Natural killer cell treated with Interleukin-12 subunit alpha and Interleukin-12 subunit beta and Interleukin-15 and Interleukin-18, amount 100 ng/mL, for 72 hours (primary cell): ENCODE data around the gene PPP1R27. TPM values are rescaled to one million over a fixed set of nuclear protein-coding genes. Genes with fewer than 3 reads are reported as not detected.
"Not testable (repeated sequence)": the region's sequence is repeated elsewhere in the genome, so short reads cannot be mapped to it uniquely, and the experiment has no call there.

Experiments used
- ATAC-seq, 2 donors: fragments of 150-1000 bp; cut with Tn5 transposase in 1 of 2; sonication (Bioruptor Pico), chemical (Tn5 transposase) in 1 of 2; 2 replicates each; pipeline ENCODE4 v1.10.0; 2021
- DNase-seq: peaks from one replicate; pipeline ENCODE4 v3.0.0; 2022; ENCODE audit warnings: low spot score
- H3K27ac Mint-ChIP-seq, 2 donors: 1 replicate in 1 of 2; 2 replicates in 1 of 2; pipeline ENCODE4 v1.8.0; 2022; ENCODE audit warnings: mixed read lengths in 2 of 2, mild to moderate bottlenecking in 1 of 2, moderate library complexity in 1 of 2
- H3K27me3 Mint-ChIP-seq, 2 donors: 1 replicate in 1 of 2; 2 replicates in 1 of 2; pipeline ENCODE4 v1.8.0; 2022; ENCODE audit warnings: mixed read lengths in 2 of 2
- H3K36me3 Mint-ChIP-seq: one replicate; pipeline ENCODE4 v1.8.0; 2022; ENCODE audit warnings: mixed read lengths
- H3K4me1 Mint-ChIP-seq, 2 donors: 1 replicate in 1 of 2; 2 replicates in 1 of 2; pipeline ENCODE4 v1.8.0; 2022; ENCODE audit warnings: low read depth in 2 of 2, mixed read lengths in 2 of 2, mild to moderate bottlenecking in 1 of 2
- H3K4me3 Mint-ChIP-seq: one replicate; pipeline ENCODE4 v1.8.0; 2022; ENCODE audit warnings: mixed read lengths
- H3K9me3 Mint-ChIP-seq: 2 replicates; pipeline ENCODE4 v1.8.0; 2022; ENCODE audit warnings: mixed read lengths
- total RNA-seq, 2 donors: library from RNA; stranded (reverse); gene quantifications; one replicate each; pipeline ENCODE4 v1.2.3, GENCODE V29; 2022

PPP1R27 gene
- total RNA-seq, 2 donors from 2014 or later = not detected

DNA sequence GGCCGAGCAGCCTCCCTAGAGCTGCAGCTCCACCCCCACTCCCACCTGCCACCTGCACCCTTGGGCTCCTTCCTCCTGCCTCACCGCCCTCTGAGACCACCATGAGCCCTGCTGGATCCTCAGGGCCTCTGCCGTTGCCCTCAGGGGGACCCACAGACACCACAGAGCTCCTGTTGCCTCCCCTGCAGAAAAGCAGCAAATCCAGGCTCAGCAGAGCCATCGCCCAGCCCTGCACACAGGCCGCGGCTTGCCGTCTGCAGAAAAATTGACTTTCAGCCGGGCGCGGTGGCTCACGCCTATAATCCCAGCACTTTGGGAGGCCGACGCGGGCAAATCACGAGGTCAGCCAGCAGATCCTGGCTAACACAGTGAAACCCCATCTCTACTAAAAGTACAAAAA, 7.0 kb upstream of the PPP1R27 start:
- no peak overlapping the region for H3K4me3 Mint-ChIP-seq
- DNase-seq (no peak), ATAC-seq (no peak)
- H3K27ac Mint-ChIP-seq = no peak overlapping the region
- no peaks in the 10 kb centered on the region for H3K27me3 Mint-ChIP-seq
- H3K36me3 Mint-ChIP-seq = no peaks in the 10 kb centered on the region
- peaks cover 6 to 8% of the 10 kb centered on the region in 2 donors for H3K4me1 Mint-ChIP-seq
- H3K9me3 Mint-ChIP-seq = no peaks in the 10 kb centered on the region

DNA sequence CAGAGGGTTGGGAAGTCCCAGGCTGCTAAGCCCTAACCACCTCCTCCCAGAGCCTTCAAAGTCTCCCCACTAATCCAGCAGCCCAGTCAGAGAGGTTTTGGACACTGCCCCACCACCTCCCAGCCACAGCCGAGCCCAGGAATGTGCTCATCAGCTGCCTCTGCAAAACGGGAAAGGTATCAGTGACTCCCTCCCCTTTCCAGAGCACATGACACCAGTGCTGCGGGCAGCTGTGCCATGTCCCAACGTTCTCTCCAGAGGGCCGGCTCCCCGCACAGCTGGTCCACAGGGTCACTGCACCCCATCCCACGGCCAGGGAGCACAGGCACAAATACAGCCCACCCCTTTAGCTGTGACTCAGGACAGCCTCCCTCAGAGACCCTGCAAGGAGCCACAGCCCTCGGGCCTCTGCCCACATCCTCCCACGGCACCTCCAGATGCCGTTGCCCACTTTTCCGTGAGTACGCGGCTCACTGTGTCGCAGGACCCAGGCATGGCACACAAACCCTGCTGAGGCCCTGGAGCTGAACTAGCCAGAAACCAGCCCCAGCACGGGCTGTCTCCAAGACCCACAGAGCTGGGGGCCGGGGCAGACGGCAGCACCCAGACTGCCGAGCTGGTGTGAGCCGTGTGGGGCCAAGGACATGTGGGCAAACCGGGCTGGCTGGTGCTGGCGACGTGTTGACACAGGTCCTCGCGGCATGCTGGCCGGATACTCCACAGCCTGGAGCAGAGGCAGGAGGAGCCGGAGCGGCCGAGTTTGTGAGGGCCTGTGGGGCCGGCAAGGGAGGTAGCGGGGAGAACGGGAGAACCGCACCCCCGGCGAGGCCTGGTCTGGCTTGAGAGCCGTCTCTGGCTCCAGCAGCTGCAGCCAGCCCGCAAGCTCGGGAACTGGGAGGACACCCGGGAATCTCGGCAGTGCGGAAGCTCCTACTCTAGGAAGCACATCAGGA, 6.3 kb upstream of the PPP1R27 start:
- no peak for ATAC-seq

DNA sequence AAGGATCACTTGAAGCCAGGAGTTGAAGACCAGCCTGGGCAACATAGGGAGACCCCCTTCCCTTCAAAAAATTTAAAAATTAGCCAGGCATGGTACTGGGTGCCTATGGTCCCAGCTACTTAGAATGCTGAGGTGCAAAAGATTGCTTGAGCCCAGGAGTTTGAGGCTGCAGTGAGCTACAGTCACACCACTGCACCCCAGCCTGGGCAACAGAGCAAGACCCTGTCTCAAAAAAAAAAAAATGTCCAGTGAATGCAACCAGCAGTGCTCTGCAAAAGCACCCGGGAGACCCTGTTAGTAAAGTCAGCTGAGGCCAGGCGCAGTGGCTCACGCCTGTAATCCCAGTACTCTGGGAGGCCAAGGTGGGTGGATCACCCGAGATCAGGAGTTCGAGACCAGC, 5.2 kb upstream of the PPP1R27 start:
- not testable (repeated sequence) for H3K9me3 Mint-ChIP-seq, DNase-seq, ATAC-seq, H3K4me1 Mint-ChIP-seq, H3K27ac Mint-ChIP-seq, H3K27me3 Mint-ChIP-seq, H3K36me3 Mint-ChIP-seq, H3K4me3 Mint-ChIP-seq

More for the DNA sequence above, 6.3 kb upstream of the PPP1R27 start:
- DNase-seq = no peak
- H3K9me3 Mint-ChIP-seq = no peaks in the 10 kb centered on the region
- no peaks in the 10 kb centered on the region for H3K27me3 Mint-ChIP-seq
- H3K4me3 Mint-ChIP-seq = no peak overlapping the region
- H3K36me3 Mint-ChIP-seq = no peaks in the 10 kb centered on the region
- H3K27ac Mint-ChIP-seq = no peak overlapping the region
- peaks cover 6 to 8% of the 10 kb centered on the region in 2 donors for H3K4me1 Mint-ChIP-seq

DNA sequence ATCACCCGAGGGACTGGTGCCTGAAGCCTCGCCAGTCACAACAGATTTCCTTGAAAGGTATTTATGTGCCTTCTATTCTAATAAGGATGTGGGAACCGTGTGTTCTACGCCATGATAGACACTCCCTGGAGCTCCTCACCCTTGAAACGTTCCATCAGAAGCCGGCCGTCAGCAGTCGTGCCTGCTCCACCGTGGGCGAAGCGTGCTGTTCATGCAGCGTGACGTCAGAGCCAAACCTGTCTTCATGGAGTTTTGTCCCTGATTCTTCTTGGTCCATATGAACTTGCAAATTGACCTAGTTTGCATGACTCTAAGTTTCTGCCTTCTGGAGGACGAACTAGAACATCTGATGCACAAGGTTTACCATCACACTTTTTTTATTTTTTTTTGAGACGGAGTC, 4.5 kb upstream of the PPP1R27 start:
- H3K4me3 Mint-ChIP-seq = no peak overlapping the region
- no peaks in the 10 kb centered on the region for H3K9me3 Mint-ChIP-seq
- DNase-seq = no peak
- H3K36me3 Mint-ChIP-seq = no peaks in the 10 kb centered on the region
- no peak for ATAC-seq
- H3K4me1 Mint-ChIP-seq = peaks cover 6 to 8% of the 10 kb centered on the region in 2 donors
- no peaks in the 10 kb centered on the region for H3K27me3 Mint-ChIP-seq
- no peak overlapping the region for H3K27ac Mint-ChIP-seq

DNA sequence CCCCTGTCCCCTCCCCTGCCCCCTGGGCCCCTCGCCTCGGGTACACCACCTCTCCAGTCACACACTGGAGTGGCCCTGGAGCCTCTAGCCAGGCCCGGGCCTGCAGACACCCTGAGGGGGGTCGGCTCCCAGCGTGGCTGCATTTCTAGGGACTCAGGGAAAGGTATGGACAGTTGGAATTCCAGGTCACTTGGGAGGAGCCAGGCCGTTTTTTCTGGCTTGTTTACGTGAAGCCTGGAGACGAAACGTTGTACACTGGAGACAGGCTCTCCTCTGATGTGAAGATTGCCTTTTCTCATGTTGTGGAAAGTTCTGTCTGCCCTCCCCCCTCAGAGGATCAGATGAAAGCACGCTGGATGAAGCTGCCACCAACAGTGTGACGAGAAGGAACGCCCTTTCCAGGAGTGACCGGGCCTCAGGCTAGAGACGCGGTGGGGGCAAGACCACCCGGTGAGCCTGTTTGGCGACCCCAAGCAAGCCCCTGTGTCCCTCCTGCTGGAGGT, 4.0 kb upstream of the PPP1R27 start:
- DNase-seq (no peak), ATAC-seq (no peak)
- H3K36me3 Mint-ChIP-seq = no peaks in the 10 kb centered on the region
- H3K4me1 Mint-ChIP-seq = peaks cover 6 to 8% of the 10 kb centered on the region in 2 donors
- no peak overlapping the region for H3K27ac Mint-ChIP-seq
- no peak overlapping the region for H3K4me3 Mint-ChIP-seq
- H3K27me3 Mint-ChIP-seq = no peaks in the 10 kb centered on the region
- H3K9me3 Mint-ChIP-seq = no peaks in the 10 kb centered on the region

DNA sequence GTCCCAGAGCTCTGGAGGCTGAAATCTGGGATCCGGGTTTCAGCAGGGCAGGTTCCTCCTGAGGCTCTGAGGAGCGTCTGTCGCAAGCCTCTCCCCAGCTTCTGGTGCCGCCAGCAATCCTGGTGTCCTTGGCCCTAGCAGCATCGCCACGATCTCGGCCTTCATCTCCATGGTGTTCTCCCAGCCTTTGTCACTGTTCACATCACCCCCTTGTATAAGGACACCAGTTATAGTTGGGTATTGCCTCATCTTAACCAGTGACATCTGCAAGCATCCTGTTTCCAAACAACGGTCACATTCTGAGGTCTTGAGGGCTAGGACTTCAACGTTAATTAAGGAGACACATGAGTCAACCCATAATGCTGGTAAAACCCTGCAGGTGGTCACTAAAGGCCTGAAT, 2.8 kb upstream of the PPP1R27 start:
- Mint-ChIP-seq H3K27me3 (no peaks in the 10 kb centered on the region), H3K9me3 (no peaks in the 10 kb centered on the region), H3K4me1 (peaks cover 6 to 8% of the 10 kb centered on the region in 2 donors), H3K36me3 (no peaks in the 10 kb centered on the region), H3K4me3 (no peak overlapping the region), H3K27ac (no peak overlapping the region)
- DNase-seq (no peak), ATAC-seq (no peak)

DNA sequence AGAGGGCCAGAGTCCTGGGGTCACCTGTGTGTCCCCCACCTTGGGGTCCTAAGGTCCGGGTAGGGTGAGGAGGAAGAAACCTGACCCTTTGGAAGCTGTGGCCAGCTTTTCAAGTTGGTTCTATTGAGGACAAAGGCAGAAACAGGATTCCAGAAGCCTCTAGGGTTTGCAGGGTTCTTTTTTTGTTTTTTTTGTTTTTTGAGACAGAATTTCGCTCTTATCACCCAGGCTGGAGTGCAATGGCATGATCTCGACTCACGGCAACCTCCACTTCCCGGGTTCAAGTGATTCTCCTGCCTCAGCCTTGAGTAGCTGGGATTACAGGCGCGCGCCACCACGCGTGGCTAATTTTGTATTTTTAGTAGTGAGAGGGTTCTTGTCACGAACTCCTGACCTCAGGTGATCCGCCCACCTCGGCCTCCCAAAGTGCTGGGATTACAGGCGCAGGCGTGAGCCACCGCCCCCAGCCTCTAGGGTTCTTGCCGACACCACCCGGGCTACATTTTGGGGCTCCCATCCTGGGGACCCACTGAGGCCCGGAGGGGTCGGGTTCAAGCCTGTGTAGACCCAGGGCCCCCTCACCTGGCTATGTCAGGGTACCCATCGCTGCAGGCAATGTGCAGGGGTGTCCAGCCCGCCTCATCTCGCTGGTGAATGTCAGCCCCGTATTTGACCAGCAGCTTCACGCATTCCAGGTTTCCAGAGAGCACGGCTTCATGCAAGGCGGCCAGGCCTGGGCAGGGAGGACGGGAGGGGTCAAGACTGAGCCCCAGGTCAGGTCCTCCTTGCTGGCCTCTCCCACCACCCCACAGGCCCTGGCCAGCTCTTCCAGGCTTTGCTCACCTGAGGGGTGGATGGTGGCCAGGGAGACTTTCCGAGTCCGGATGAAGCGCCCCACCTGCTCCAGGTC, 674 bp downstream of the PPP1R27 start:
- no peaks in the 10 kb centered on the region for H3K27me3 Mint-ChIP-seq
- ATAC-seq = no peak
- H3K9me3 Mint-ChIP-seq = no peaks in the 10 kb centered on the region
- peak; percentile 40 for DNase-seq
- peaks cover 24 to 30% of the 10 kb centered on the region in 2 donors for H3K4me1 Mint-ChIP-seq
- peak overlapping the region; percentile 65 for H3K4me3 Mint-ChIP-seq
- H3K27ac Mint-ChIP-seq = peak overlapping the region; percentile 28 to 47
- no peaks in the 10 kb centered on the region for H3K36me3 Mint-ChIP-seq

DNA sequence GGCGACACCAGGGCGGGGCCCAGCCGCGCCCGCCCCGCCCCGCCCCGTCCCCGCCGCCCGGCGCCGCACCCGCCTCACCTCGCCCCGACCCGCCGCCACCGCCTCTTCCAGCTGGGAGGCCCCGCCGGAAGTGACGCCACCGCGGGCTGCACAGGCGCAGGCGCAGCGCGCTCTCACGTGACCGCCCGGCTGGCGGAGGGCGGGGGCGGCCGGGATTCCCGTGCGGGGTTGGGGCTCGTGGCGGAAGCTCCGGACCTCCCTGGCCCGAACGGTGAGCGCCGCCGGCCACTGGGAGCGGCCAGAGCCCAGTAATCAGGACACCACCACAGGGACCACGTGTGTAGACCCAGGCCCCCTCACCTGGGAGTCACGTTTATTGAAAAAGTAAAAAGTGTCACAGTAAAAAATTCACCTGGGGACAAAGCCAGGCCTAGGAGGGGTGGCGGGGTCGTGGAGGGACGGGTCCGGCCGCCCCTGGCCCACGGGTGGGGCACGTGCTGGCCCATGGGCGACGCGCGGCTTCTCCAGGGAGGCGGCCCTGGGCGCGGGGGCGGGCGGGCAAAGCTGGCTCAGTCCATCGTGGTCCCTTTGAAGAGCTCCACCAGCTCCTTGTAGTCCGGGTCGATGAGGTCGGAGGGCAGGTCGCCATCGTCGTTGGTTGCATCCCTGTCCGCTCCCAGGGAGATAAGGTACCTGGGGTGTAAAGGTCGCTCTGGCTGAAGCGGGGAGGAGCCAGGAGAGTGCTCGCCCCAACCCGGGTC, 1.5 kb downstream of the PPP1R27 start, which contains the start of gene MCRIP1:
MCRIP1 (minus strand) TSS at position 132 of the 761 bp plus-strand sequence. CDS start 8,785 bp downstream, outside the sequence.
- peak; percentile 90 to 92 for ATAC-seq
- H3K9me3 Mint-ChIP-seq = no peaks in the 10 kb centered on the region
- H3K4me1 Mint-ChIP-seq = peaks cover 26 to 35% of the 10 kb centered on the region in 2 donors
- DNase-seq = peak; percentile 96
- H3K27me3 Mint-ChIP-seq = no peaks in the 10 kb centered on the region
- H3K4me3 Mint-ChIP-seq = peak within 1 kb of the TSS; percentile 91
- H3K36me3 Mint-ChIP-seq = no peaks in the 10 kb centered on the region
- peak within 1 kb of the TSS; percentile 86 to 93 for H3K27ac Mint-ChIP-seq

DNA sequence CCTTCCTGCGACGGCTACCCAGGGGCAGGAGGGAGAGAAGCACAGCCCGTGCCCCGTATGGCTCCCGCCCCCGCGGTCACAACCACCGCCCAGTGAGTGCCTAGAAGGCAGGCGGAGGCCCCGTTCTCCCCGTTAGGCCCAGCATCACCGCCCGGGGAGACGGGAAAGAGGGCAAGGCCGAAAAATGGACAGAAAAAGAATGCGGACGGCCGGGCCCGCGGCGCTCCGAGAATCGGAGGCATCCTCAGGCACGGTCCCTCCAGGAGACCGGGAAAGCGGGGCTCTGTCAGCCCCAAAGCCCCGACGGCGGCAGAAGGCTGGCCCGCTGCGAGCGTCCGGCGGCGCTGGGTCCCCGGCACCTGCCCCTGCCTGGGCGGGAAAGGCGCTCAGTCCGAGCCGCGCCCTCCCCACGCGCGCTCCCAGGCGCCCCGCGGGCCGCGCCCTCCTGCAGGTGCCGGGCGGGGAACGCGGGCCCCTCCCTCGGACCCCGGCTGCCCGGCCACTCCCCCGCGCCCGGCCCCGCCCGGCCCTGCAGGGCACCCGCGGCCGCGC, 2.2 kb downstream of the PPP1R27 start:
- H3K4me3 Mint-ChIP-seq = peak overlapping the region; percentile 91
- H3K9me3 Mint-ChIP-seq = no peaks in the 10 kb centered on the region
- ATAC-seq (peak; percentile 28 to 51), DNase-seq (no peak)
- peaks cover 24 to 33% of the 10 kb centered on the region in 2 donors for H3K4me1 Mint-ChIP-seq
- no peaks in the 10 kb centered on the region for H3K36me3 Mint-ChIP-seq
- no peaks in the 10 kb centered on the region for H3K27me3 Mint-ChIP-seq
- peak overlapping the region; percentile 86 to 93 for H3K27ac Mint-ChIP-seq

DNA sequence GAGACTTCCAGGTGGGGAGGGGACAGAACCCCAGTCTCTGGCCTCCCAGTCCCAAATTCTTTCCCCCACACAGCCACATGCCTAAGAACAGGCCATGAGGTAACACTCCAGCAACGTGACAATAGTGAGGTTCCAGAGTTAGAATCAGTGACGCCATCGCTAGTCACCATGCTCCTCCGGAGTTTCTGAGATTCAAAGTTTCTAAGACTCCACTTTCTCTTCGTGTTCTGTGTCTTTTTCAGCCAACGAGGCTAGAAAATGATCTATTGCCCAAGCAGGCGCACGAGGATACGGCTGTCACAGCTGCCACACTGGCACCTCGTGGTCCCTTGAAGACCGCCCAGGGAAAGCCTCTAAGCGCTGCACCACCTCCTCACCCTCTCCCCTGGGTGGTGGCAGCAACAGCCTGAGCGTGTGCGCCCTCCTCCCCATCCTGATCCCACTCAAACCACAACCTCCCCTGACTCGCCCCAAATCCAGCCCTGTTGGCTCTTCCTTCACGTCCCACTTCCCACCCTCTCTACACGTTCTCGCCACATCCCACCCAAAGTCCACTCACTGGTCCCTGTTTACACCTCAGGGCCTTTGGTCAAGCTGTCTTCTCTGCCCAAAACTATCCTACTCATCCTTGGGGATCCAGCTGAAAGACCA, 2.8 kb downstream of the PPP1R27 start:
- H3K36me3 Mint-ChIP-seq = no peaks in the 10 kb centered on the region
- H3K4me3 Mint-ChIP-seq = peak overlapping the region; percentile 91
- H3K27me3 Mint-ChIP-seq = no peaks in the 10 kb centered on the region
- H3K27ac Mint-ChIP-seq = peak overlapping the region; percentile 86 to 93
- peaks cover 22 to 30% of the 10 kb centered on the region in 2 donors for H3K4me1 Mint-ChIP-seq
- ATAC-seq = peak; percentile 22 to 47
- H3K9me3 Mint-ChIP-seq = no peaks in the 10 kb centered on the region
- peak; percentile 59 for DNase-seq

DNA sequence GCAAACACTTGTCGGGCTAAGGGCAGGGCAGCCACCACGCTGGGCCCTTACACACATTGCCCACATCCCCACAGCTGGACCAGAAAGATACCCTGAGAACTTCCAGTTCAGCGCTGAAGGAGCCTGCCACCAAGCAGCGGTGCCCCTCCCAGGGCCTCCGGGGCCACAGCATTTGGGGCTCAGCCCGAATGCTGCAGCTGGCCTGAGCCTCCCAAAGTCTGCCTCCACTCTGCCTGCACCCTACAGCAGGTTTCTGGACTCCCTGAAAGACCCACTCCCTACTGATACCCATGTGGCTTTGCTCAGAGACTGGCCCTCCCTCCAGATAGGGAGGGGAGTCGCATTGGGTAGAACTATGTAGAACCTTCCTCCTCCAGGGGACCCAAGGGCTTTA, 3.3 kb downstream of the PPP1R27 start:
- DNase-seq = no peak
- no peak for ATAC-seq

DNA sequence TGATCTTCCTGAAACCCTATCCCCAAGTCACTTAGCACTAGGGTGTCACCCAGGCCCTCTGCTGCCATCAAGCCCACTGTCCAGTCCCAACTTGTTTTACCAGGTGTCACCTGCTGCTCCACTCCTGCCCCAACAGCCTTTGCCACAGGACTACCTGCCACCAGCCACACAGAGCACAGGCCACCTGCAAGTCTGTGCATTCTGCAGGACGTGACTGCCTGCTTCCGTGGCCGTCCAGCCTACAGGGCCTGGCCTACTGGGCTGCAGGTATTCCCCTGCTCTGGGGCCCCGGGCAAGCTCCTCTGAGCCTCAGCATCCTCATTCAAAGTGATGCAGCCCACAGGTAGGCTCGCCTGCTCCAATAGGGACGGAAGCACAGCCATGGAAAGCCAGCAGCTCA, 5.0 kb downstream of the PPP1R27 start:
- no peak for DNase-seq
- H3K27ac Mint-ChIP-seq = peak overlapping the region in 1 of 2 donors; percentile 16
- H3K4me1 Mint-ChIP-seq = peaks cover 27 to 30% of the 10 kb centered on the region in 2 donors
- no peaks in the 10 kb centered on the region for H3K36me3 Mint-ChIP-seq
- no peaks in the 10 kb centered on the region for H3K9me3 Mint-ChIP-seq
- ATAC-seq = no peak
- no peaks in the 10 kb centered on the region for H3K27me3 Mint-ChIP-seq
- H3K4me3 Mint-ChIP-seq = peak overlapping the region; percentile 12

More for the DNA sequence above, 3.3 kb downstream of the PPP1R27 start:
- no peaks in the 10 kb centered on the region for H3K27me3 Mint-ChIP-seq
- no peaks in the 10 kb centered on the region for H3K9me3 Mint-ChIP-seq
- H3K36me3 Mint-ChIP-seq = no peaks in the 10 kb centered on the region
- H3K27ac Mint-ChIP-seq = peak overlapping the region; percentile 86 to 93
- peaks cover 22 to 30% of the 10 kb centered on the region in 2 donors for H3K4me1 Mint-ChIP-seq
- peak overlapping the region; percentile 91 for H3K4me3 Mint-ChIP-seq
